Measurements from ENCODE around the gene GNB5.
A peak's percentile ranks its signal among the peaks of the same experiment; 100 is the strongest.
"Not testable (repeated sequence)": the region's sequence is repeated elsewhere in the genome, so short reads cannot be mapped to it uniquely, and the experiment has no call there.

Gene GNB5

GRCh38 chr15:52170199-52170598, 21.0 kb downstream of the GNB5 start:
- not testable (repeated sequence) for DNase-seq (ENCODE audit: low spot score)

GRCh38 chr15:52165494-52166131, 25.6 kb downstream of the GNB5 start:
- not testable (repeated sequence) for DNase-seq (ENCODE audit: low spot score)

DNA sequence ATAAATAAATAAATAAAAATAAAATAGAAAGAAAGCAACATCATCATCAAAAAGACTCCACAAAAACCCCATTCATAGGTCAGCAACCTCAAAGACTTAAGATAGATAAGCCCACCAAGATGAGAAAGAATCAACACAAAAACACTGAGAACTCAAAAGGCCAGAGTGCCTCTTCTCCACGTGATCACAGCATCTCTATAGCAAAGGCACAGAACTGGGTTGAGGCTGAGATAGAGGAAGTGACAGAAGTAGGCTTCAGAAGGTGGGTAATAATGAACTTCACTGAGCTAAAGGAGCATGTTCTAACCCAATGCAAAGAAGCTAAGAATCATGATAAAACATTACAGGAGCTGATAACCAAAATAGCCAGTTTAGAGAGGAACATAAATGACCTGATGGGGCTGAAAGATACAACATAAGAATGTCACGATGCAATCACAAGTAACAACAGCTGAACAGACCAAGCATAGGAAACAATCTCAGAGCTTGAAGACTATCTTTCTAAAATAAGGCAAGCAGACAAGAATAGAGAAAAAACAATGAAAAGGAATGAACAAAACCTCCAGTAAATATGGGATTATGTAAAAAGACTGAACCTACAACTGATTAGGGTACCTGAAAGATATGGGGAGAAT, 26.4 kb downstream of the GNB5 start:
- DNase-seq (ENCODE audit: low spot score), result no peak

DNA sequence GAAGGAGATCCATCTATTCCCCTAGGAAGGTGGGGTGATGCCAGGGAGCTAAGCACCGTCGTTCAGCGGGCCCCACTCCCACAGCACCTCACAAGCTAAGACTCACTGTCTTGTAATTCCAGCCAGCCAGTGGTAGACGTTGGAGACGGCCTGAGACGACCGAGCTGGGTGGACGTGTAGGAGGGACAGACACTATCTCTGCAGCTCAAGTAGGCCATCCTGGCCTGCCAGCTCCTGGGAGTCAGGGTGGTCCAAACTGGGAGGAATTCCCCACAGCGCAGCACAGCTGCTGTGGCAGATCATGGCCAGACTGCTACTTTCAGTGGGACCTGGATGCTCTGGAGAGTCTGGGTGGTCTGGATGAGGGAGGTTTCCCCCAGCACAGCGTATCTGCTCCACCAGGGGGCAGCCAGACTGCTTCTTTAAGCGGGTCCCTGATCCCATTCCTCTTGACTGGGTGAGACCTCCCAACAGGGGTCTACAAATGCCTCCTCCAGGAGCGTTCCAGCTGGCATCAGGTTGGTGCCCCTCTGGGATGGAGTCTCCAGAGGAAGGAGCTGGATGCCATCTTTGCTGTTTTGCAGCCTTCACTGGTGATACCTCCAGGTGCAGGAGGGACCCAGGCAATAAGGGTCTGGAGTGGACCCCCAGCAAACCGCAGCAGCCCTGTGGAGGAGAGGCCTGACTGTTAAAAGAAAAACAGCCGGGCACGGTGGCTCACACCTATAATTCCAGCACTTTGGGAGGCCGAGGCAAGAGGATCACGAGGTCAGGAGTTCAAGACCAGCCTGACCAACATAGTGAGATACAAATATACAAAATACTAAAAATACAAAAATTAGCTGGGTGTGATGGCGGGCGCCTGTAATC, 27.6 kb downstream of the GNB5 start:
- peak; percentile 54 for DNase-seq (ENCODE audit: low spot score)

GRCh38 chr15:52162876-52163275, 28.3 kb downstream of the GNB5 start:
- DNase-seq (ENCODE audit: low spot score), result no peak

GRCh38 chr15:52162260-52162659, 28.9 kb downstream of the GNB5 start:
- no peak for DNase-seq (ENCODE audit: low spot score)

- DNase-seq (ENCODE audit: low spot score), result no peak
These were observed 29.7 kb downstream of the GNB5 start for GRCh38 chr15:52161406-52161966.

DNA sequence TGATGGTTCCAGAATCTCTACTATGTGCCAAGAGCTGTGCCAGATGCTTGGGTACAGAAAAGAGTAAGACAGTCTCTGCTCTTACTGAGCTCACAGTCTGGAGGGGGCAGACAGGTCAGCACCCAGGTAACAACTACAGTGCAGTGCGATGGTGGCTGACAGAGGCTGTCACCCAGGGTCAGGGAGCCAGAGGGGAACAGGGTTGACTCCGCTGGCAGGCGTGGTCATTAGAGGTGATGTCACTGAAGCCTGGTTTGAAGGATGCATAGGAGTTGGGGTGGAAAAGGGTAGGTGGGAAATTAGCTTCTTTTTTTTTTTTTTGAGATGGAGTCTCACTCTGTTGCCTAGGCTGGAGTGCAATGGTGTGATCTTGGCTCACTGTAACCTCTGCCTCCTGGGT, 31.5 kb downstream of the GNB5 start:
- DNase-seq (ENCODE audit: low spot score), result no peak

GRCh38 chr15:52158084-52158765, 33.0 kb downstream of the GNB5 start:
- no peak for DNase-seq (ENCODE audit: low spot score)

DNA sequence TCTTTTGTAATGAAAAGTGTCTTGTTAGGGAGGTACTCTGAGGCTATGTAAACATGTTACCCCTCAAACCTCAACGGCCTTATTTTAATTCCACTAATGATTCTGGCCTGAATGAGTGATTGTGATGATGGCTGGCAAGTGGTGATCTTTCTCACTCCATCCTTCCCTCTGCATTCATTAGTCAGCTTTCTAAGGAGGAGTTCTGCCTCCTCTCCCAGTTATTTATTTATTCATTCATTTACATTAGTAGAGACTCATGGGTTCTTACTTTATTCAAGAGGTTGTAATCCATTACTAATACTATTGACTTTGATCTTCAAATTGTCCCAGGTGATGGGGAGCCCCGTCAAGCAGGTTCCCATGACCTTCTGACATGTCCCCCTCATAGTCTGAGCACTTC, 35.3 kb downstream of the GNB5 start:
- DNase-seq (ENCODE audit: low spot score), result no peak

- DNase-seq (ENCODE audit: low spot score), result no peak
These were observed 36.0 kb downstream of the GNB5 start for GRCh38 chr15:52154896-52155865.

- no peak for DNase-seq (ENCODE audit: low spot score)
These were observed 37.0 kb downstream of the GNB5 start for GRCh38 chr15:52153900-52154895.

GRCh38 chr15:52151353-52151752, 39.8 kb downstream of the GNB5 start:
- DNase-seq (ENCODE audit: low spot score), result no peak

GRCh38 chr15:52150871-52151270, 40.3 kb downstream of the GNB5 start:
- no peak for DNase-seq (ENCODE audit: low spot score)

DNA sequence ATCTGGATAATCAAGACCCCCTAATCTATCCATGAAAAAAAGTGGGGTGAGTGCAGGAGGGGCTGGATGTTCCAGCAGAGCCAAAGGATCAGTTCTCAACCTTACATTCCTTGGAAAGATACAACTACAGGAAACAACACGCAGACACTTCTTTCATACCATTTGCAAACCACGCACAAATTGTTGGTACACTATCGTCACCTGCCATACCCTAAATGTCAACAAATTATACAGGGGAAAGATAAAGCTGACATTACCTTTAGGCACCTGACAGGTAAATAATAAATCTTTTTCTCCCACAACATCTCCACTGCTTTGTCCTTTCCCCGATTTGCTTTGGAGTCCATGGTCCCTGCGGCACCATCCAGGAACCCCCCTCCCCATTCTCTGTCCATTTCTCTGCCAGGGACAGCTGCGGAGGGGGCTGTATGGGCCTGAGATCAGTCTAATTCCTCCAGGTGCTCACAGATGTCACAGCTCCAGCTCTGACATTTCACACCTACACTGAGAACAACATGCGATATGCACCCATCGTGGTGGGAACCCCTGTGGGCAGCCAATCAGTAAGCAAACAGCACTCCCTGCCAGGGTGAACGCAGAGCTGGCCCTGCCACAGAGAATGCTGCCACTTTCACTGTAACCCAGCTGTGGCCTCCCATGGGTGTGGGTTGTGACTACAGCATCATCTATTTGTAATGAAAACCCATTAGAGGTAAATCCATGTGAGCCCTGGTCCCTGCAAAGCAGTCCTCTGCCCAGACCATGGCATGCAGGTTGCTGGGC, 41.0 kb downstream of the GNB5 start:
- DNase-seq (ENCODE audit: low spot score), result no peak

GRCh38 chr15:52148403-52148802, 42.8 kb downstream of the GNB5 start:
- DNase-seq (ENCODE audit: low spot score), result no peak

DNA sequence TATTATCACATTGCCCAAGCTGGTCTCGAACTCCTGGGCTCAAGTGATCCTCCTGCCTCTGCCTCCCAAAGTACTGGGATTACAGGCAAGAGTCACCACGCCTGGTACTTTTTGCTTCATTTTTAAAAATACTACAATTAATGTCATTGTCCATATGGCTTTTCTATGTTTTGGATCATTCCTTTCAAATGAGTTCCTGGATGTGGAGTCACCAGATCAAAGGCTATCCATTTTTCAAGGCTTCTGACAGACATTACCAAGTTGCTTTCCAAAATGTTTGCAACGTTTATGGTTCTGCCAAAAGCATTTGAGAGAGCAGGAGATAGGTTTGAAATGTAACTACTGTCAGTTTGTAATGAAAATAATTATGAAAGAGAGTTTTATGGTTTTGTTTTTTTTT, 44.4 kb downstream of the GNB5 start:
- DNase-seq (ENCODE audit: low spot score), result no peak

DNA sequence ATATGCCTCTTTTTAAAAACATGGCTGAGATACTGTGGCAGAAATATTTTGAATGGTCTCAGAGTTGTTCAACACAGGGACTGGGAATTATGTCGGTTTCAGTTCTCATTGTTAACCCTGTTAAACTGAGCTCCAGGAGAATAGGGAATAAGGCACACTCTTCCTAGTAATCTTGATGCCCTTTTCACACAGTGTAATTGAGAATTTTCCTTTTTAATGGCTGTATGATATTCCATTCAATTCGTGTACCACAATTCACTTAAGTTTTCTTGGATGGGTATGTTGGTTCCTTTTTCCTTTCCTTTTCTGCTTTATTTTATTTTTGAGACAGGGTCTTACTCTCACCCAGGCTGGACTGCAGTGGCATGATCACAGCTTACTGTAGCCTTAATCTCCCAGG, 44.9 kb downstream of the GNB5 start:
- no peak for DNase-seq (ENCODE audit: low spot score)

DNA sequence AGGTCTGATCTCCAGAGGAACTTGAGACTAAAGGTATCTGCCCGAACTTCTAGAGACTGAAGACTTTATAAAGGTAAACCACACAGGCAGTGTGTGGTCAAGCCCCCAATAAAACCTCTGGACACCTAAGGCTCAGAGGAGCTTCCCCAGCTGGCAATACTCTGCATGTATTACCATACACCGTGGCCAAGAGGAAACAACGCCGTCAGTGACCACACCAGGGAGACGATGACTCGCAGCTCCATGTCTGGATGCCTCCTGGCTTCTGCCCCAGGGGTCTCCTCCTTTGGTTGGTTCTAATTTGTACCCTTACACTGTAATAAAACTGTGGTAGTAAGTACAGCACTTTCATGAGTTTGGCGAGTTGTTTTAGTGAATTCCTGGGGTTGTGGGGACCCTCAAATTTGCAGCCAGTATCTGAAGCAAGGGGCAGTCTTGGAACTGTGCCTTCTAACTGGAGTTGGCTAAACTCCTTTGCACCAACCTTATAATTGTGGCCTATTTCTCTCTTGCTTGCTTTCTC, 46.5 kb downstream of the GNB5 start:
- DNase-seq (ENCODE audit: low spot score), result no peak

Measured in iPS-NIHi11 (cell line).